ENCODE results near the gene RNLS.

RNLS gene

GRCh38 chr10:88386821-88387773 is 196.0 kb downstream of the RNLS start:
- DNase-seq (no peak), ATAC-seq (replicated peaks) (no peak)
- H3K27ac Mint-ChIP-seq: no peak overlapping the region
- H3K4me3 Mint-ChIP-seq: no peak overlapping the region
- peaks cover 7% of the 10 kb centered on the region for H3K36me3 Mint-ChIP-seq (ENCODE audit: insufficient read depth)
- H3K4me1 Mint-ChIP-seq (ENCODE audit: low read depth in 2 of 2): peaks cover 5 to 23% of the 10 kb centered on the region in 2 donors
- H3K9me3 Mint-ChIP-seq: no peaks in the 10 kb centered on the region
- H3K27me3 Mint-ChIP-seq: no peaks in the 10 kb centered on the region

DNA sequence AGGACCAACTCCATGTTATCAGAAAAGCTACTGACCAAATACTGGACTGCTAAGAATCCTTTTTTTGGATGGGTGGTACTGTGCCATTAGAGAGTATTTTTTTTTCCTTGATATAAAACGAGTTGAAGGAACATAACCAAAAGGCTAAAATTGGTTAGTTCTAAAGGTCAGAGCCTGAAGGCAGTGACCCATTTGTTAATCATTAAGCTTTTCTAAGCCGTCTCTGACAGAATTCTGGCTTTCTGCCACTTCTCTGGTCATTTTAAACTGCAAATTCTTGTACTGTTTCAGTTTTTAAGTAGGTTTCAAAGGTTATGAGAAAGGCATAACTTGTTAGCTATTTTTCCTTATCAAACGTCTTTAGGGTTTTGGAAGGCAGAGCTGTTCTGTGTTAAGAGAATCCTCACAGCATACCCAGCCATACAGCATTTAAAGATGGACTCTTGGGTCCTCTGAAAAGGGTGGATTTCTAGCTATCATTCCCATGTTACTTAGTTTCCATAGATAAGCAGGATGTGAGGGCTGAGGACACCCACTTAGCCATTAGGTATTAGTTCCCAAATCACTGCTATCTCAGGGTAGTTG is 196.8 kb downstream of the RNLS start:
- Mint-ChIP-seq H3K27me3 (no peaks in the 10 kb centered on the region), H3K4me1 (ENCODE audit: low read depth in 2 of 2) (peaks cover 0 to 19% of the 10 kb centered on the region in 2 donors), H3K4me3 (peak overlapping the region in 1 of 2 donors; percentile 76), H3K27ac (no peak overlapping the region), H3K36me3 (ENCODE audit: insufficient read depth) (peaks cover 7% of the 10 kb centered on the region), H3K9me3 (no peaks in the 10 kb centered on the region)
- ATAC-seq (replicated peaks) (no peak), DNase-seq (no peak)

DNA sequence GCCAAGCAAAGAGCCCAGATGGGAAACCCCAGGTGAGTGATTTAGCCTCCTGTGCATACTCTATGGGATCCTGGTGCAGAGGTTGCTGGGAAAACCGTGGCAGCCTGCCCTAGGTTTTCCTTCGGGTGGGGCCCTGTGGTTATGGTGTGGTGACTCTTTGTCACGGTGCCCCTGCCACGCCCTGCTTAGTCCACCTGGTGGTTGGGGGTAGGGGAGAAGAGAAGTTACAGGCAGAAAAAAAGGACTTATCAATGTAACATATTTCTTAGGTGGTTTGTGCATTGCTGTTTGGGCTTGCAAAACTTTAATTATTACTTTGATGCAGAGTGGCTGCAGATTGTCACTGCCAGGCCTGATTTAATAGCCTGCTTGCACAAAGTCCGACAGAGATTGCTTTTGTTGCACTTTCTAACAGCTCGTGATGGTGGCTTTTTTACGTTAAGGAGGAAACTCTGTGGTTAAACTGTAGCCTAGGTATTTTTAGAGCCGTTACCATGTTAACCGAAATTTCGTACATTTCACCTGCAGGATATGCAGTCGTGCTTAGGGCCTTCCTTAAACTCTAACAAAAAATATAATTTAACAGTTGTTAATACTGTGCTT is 197.4 kb downstream of the RNLS start:
- H3K27me3 Mint-ChIP-seq: no peaks in the 10 kb centered on the region
- DNase-seq (peak; percentile 15 to 25 (median 22)), ATAC-seq (replicated peaks) (peak; percentile 92)
- no peaks in the 10 kb centered on the region for H3K9me3 Mint-ChIP-seq
- H3K4me3 Mint-ChIP-seq: peak overlapping the region in 1 of 2 donors; percentile 76
- peaks cover 7% of the 10 kb centered on the region for H3K36me3 Mint-ChIP-seq (ENCODE audit: insufficient read depth)
- H3K4me1 Mint-ChIP-seq (ENCODE audit: low read depth in 2 of 2): peaks cover 0 to 19% of the 10 kb centered on the region in 2 donors
- H3K27ac Mint-ChIP-seq: no peak overlapping the region

- Mint-ChIP-seq H3K36me3 (ENCODE audit: insufficient read depth) (peaks cover 7% of the 10 kb centered on the region), H3K9me3 (no peaks in the 10 kb centered on the region), H3K27ac (no peak overlapping the region), H3K27me3 (no peaks in the 10 kb centered on the region), H3K4me3 (no peak overlapping the region), H3K4me1 (ENCODE audit: low read depth in 2 of 2) (peaks cover 0 to 14% of the 10 kb centered on the region in 2 donors)
- DNase-seq (no peak), ATAC-seq (replicated peaks) (no peak)
Measured at GRCh38 chr10:88383276-88383675, 199.8 kb downstream of the RNLS start.

- Mint-ChIP-seq H3K9me3 (no peaks in the 10 kb centered on the region), H3K4me1 (ENCODE audit: low read depth in 2 of 2) (peaks cover 0 to 14% of the 10 kb centered on the region in 2 donors), H3K4me3 (no peak overlapping the region), H3K27ac (no peak overlapping the region), H3K36me3 (ENCODE audit: insufficient read depth) (peaks cover 7% of the 10 kb centered on the region), H3K27me3 (no peaks in the 10 kb centered on the region)
- no peak for DNase-seq
- no peak for ATAC-seq (replicated peaks)
Measured at GRCh38 chr10:88382699-88383098, 200.4 kb downstream of the RNLS start.

DNA sequence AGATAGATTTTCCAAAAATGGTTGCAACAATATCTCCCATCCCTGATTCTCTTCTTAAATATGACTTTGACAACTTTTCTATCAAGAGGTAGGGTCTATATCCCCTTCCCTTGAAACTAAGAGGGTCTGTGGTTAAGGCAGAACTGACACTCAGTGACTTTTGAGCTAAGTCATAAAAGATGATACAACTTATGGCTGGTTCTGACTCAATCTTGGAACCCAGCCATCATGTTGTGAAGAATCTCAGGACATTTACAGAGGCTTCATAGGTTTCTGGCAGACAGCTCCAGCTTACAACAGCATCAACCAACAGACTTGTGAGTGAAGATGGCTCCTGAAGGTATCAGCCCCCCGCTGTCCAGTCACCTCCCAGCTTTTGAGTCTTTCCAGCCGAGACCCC is 203.5 kb downstream of the RNLS start:
- no peak overlapping the region for H3K27ac Mint-ChIP-seq
- no peak for DNase-seq
- ATAC-seq (replicated peaks): no peak
- H3K27me3 Mint-ChIP-seq: no peaks in the 10 kb centered on the region
- H3K9me3 Mint-ChIP-seq: no peaks in the 10 kb centered on the region
- peaks cover 0 to 2% of the 10 kb centered on the region in 2 donors for H3K4me1 Mint-ChIP-seq (ENCODE audit: low read depth in 2 of 2)
- no peaks in the 10 kb centered on the region for H3K36me3 Mint-ChIP-seq (ENCODE audit: insufficient read depth)
- no peak overlapping the region for H3K4me3 Mint-ChIP-seq

- no peak for DNase-seq
- Mint-ChIP-seq H3K27ac (no peak overlapping the region), H3K9me3 (no peaks in the 10 kb centered on the region), H3K4me1 (ENCODE audit: low read depth in 2 of 2) (no peaks in the 10 kb centered on the region), H3K36me3 (ENCODE audit: insufficient read depth) (no peaks in the 10 kb centered on the region), H3K4me3 (no peak overlapping the region), H3K27me3 (no peaks in the 10 kb centered on the region)
- ATAC-seq (replicated peaks): no peak
Measured at GRCh38 chr10:88377510-88377909, 205.6 kb downstream of the RNLS start.

DNA sequence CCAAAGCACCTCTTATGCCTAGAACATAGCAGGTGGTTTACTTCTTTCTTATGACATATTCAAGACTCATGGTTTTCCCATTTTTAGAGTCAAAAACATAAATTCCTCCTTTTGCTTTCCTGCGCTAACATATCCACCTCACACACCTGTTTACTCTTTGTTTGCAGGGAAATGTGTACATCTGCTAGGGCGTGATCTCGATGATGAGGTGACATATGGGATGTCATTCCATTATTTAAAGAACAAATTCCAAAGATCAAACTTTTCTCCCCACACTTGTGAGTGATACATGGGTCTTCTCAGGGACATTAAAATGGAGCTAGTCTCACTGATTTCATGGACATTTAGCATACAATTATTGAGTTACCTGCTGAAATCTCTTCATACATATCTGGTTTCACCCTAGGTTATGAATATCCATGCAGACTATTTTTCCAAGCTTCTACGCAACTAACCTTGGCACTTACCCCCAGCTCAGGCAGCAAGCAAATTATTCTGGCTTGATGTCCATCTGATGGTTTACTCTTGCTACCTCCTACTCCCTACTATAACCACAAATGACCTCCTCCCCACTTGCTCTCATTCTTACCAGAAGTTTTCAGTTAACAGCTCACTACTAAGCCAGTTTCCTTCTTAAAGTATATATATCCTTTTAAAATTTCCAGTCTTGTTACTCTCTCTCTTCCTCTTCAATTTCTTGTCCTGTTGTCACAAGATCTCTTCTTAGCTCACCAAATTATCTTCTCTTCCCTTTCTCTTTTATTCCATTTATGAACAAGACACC is 208.5 kb downstream of the RNLS start:
- no peaks in the 10 kb centered on the region for H3K27me3 Mint-ChIP-seq
- no peak for DNase-seq
- ATAC-seq (replicated peaks): no peak
- no peak overlapping the region for H3K4me3 Mint-ChIP-seq
- H3K27ac Mint-ChIP-seq: no peak overlapping the region
- H3K4me1 Mint-ChIP-seq (ENCODE audit: low read depth in 2 of 2): no peaks in the 10 kb centered on the region
- no peaks in the 10 kb centered on the region for H3K9me3 Mint-ChIP-seq
- H3K36me3 Mint-ChIP-seq (ENCODE audit: insufficient read depth): no peaks in the 10 kb centered on the region

- H3K4me3 Mint-ChIP-seq: no peak overlapping the region
- no peak for DNase-seq
- H3K27me3 Mint-ChIP-seq: no peaks in the 10 kb centered on the region
- no peak overlapping the region for H3K27ac Mint-ChIP-seq
- H3K9me3 Mint-ChIP-seq: no peaks in the 10 kb centered on the region
- H3K4me1 Mint-ChIP-seq (ENCODE audit: low read depth in 2 of 2): no peaks in the 10 kb centered on the region
- no peaks in the 10 kb centered on the region for H3K36me3 Mint-ChIP-seq (ENCODE audit: insufficient read depth)
- ATAC-seq (replicated peaks): no peak
Measured at GRCh38 chr10:88372881-88373592, 210.1 kb downstream of the RNLS start.

DNA sequence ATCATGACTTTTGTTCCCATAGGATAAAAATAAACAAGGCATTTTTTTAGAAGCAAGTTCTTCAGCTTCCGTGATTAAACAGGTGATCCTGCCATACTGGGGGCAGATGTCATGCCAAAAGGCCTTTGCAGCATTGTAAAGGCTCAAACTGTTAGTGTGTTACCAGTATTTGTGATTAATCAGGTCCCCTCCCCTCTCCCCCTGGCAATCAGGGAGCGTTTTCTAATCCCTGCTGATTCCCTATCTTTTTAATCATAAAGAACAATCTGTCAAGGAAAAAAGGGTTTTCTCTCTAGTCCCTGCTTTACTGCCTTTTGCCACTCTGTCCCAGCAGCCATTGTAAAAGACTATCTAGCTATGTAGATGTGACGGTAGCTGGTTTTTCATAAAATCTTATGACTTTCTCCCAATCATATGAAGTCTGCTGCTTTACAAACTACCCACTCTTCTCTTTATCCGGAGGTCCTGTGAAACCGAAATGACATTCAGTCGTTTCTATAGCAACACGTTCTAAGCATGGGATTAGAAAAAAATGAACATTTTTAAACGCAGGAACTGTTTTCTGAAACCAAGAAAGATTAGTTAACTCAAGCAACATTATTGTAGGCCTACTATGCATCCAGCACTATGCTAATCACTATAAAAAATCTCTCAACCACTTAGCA is 210.9 kb downstream of the RNLS start:
- ATAC-seq (replicated peaks): no peak
- no peaks in the 10 kb centered on the region for H3K36me3 Mint-ChIP-seq (ENCODE audit: insufficient read depth)
- no peaks in the 10 kb centered on the region for H3K27me3 Mint-ChIP-seq
- H3K9me3 Mint-ChIP-seq: no peaks in the 10 kb centered on the region
- H3K4me1 Mint-ChIP-seq (ENCODE audit: low read depth in 2 of 2): no peaks in the 10 kb centered on the region
- no peak for DNase-seq
- H3K27ac Mint-ChIP-seq: no peak overlapping the region
- no peak overlapping the region for H3K4me3 Mint-ChIP-seq

GRCh38 chr10:88370713-88371112 is 212.4 kb downstream of the RNLS start:
- H3K36me3 Mint-ChIP-seq (ENCODE audit: insufficient read depth): no peaks in the 10 kb centered on the region
- no peaks in the 10 kb centered on the region for H3K4me1 Mint-ChIP-seq (ENCODE audit: low read depth in 2 of 2)
- H3K9me3 Mint-ChIP-seq: no peaks in the 10 kb centered on the region
- no peak overlapping the region for H3K27ac Mint-ChIP-seq
- no peak for DNase-seq
- no peaks in the 10 kb centered on the region for H3K27me3 Mint-ChIP-seq
- no peak overlapping the region for H3K4me3 Mint-ChIP-seq
- no peak for ATAC-seq (replicated peaks)

GRCh38 chr10:88366772-88367171 is 216.3 kb downstream of the RNLS start:
- DNase-seq (no peak), ATAC-seq (replicated peaks) (no peak)
- H3K4me3 Mint-ChIP-seq: no peak overlapping the region
- H3K9me3 Mint-ChIP-seq: no peaks in the 10 kb centered on the region
- H3K36me3 Mint-ChIP-seq (ENCODE audit: insufficient read depth): no peaks in the 10 kb centered on the region
- peaks cover 0 to 3% of the 10 kb centered on the region in 2 donors for H3K4me1 Mint-ChIP-seq (ENCODE audit: low read depth in 2 of 2)
- H3K27me3 Mint-ChIP-seq: no peaks in the 10 kb centered on the region
- H3K27ac Mint-ChIP-seq: no peak overlapping the region

Measured in effector memory CD8-positive, alpha-beta T cell (primary cell).